Neural cell (in vitro differentiated cells): ENCODE results near the gene CDH1.

Experiments
- EZH2 ChIP-seq: fragments of 200-600, 300-800 bp; shearing (Covaris generic), sonication (generic); IDR thresholded peaks from 2 replicates; pipeline ENCODE4 v1.6.1; 2014; ENCODE audit warnings: antibody characterized with exemption, low read length, borderline replicate concordance, mild to moderate bottlenecking; ENCODE audit not compliant: insufficient read depth, poor library complexity, severe bottlenecking
- POLR2AphosphoS5 ChIP-seq: IDR thresholded peaks from 2 replicates; pipeline ENCODE4 v1.6.1; 2012
- RAD21 ChIP-seq: fragments of 450-650 bp; conservative IDR thresholded peaks from 2 replicates; pipeline ENCODE4 v1.6.1; 2014; ENCODE audit warnings: antibody characterized with exemption, mild to moderate bottlenecking, moderate library complexity
- SMC3 ChIP-seq: fragments of 450-650 bp; conservative IDR thresholded peaks from 2 replicates; pipeline ENCODE4 v1.6.1; 2014; ENCODE audit warnings: antibody characterized with exemption, mild to moderate bottlenecking, moderate library complexity; ENCODE audit not compliant: poor library complexity
- TF ChIP-seq, protein P1 (sequence below): IDR thresholded peaks from 2 replicates; pipeline ENCODE4 v1.6.1; 2012; ENCODE audit warnings: borderline replicate concordance
- TF ChIP-seq, protein P2 (sequence below): fragments of 450-650 bp; IDR thresholded peaks from 2 replicates; pipeline ENCODE4 v1.5.1; 2014; ENCODE audit warnings: antibody characterized with exemption, mild to moderate bottlenecking, moderate library complexity; ENCODE audit not compliant: poor library complexity, severe bottlenecking

- TF ChIP-seq SMC3 (no peak), EZH2 (no peak), RAD21 (no peak), POLR2AphosphoS5 (no peak)
- TF ChIP-seq, protein P1, sequence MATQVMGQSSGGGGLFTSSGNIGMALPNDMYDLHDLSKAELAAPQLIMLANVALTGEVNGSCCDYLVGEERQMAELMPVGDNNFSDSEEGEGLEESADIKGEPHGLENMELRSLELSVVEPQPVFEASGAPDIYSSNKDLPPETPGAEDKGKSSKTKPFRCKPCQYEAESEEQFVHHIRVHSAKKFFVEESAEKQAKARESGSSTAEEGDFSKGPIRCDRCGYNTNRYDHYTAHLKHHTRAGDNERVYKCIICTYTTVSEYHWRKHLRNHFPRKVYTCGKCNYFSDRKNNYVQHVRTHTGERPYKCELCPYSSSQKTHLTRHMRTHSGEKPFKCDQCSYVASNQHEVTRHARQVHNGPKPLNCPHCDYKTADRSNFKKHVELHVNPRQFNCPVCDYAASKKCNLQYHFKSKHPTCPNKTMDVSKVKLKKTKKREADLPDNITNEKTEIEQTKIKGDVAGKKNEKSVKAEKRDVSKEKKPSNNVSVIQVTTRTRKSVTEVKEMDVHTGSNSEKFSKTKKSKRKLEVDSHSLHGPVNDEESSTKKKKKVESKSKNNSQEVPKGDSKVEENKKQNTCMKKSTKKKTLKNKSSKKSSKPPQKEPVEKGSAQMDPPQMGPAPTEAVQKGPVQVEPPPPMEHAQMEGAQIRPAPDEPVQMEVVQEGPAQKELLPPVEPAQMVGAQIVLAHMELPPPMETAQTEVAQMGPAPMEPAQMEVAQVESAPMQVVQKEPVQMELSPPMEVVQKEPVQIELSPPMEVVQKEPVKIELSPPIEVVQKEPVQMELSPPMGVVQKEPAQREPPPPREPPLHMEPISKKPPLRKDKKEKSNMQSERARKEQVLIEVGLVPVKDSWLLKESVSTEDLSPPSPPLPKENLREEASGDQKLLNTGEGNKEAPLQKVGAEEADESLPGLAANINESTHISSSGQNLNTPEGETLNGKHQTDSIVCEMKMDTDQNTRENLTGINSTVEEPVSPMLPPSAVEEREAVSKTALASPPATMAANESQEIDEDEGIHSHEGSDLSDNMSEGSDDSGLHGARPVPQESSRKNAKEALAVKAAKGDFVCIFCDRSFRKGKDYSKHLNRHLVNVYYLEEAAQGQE = no peak
- TF ChIP-seq, protein P2, sequence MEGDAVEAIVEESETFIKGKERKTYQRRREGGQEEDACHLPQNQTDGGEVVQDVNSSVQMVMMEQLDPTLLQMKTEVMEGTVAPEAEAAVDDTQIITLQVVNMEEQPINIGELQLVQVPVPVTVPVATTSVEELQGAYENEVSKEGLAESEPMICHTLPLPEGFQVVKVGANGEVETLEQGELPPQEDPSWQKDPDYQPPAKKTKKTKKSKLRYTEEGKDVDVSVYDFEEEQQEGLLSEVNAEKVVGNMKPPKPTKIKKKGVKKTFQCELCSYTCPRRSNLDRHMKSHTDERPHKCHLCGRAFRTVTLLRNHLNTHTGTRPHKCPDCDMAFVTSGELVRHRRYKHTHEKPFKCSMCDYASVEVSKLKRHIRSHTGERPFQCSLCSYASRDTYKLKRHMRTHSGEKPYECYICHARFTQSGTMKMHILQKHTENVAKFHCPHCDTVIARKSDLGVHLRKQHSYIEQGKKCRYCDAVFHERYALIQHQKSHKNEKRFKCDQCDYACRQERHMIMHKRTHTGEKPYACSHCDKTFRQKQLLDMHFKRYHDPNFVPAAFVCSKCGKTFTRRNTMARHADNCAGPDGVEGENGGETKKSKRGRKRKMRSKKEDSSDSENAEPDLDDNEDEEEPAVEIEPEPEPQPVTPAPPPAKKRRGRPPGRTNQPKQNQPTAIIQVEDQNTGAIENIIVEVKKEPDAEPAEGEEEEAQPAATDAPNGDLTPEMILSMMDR = no peak
These were observed 35.1 kb downstream of the CDH1 start for GRCh38 chr16:68772030-68772681.
